LNCaP clone FGC (cell line): Measurements from ENCODE around the gene PANK1.
"Not testable (repeated sequence)": the region's sequence is repeated elsewhere in the genome, so short reads cannot be mapped to it uniquely, and the experiment has no call there.

Experiments used
- DNase-seq: peaks from one replicate; pipeline ENCODE4 v3.0.0-alpha.2; 2011; ENCODE audit warnings: low read depth
- H3K4me3 ChIP-seq: 2 replicates; pipeline ENCODE4 v1.5.1; 2011; ENCODE audit warnings: mild to moderate bottlenecking, low read depth, low read length, control low read depth
- CTCF ChIP-seq: IDR thresholded peaks from 2 replicates; pipeline ENCODE4 v1.5.1; 2012; ENCODE audit warnings: mild to moderate bottlenecking; ENCODE audit not compliant: control insufficient read depth, insufficient read depth; ENCODE audit errors: extremely low read depth

PANK1 gene

GRCh38 chr10:89547853-89548513 is 97.1 kb downstream of the PANK1 start:
- DNase-seq, result no peak
- TF ChIP-seq CTCF, result no peak
- H3K4me3 ChIP-seq, result no peak overlapping the region

- not testable (repeated sequence) for DNase-seq, H3K4me3 ChIP-seq
Measured at GRCh38 chr10:89546651-89547050, 98.4 kb downstream of the PANK1 start.

- no peak overlapping the region for H3K4me3 ChIP-seq
- TF ChIP-seq CTCF, result no peak
- no peak for DNase-seq
Measured at GRCh38 chr10:89543841-89544240, 101.2 kb downstream of the PANK1 start.

- TF ChIP-seq CTCF, result no peak
- no peak overlapping the region for H3K4me3 ChIP-seq
- no peak for DNase-seq
Measured at GRCh38 chr10:89540420-89540949, 104.6 kb downstream of the PANK1 start.

GRCh38 chr10:89537364-89537763 is 107.7 kb downstream of the PANK1 start:
- no peak for DNase-seq
- no peak overlapping the region for H3K4me3 ChIP-seq
- no peak for TF ChIP-seq CTCF

GRCh38 chr10:89536013-89536354 is 109.1 kb downstream of the PANK1 start:
- no peak for TF ChIP-seq CTCF
- DNase-seq, result no peak
- no peak overlapping the region for H3K4me3 ChIP-seq

GRCh38 chr10:89535171-89536012 is 109.7 kb downstream of the PANK1 start, which contains the start of gene SLC16A12:
Gene SLC16A12, minus strand, starts transcription at chr10:89535594. Its CDS starts 73,016 bp downstream, at chr10:89462578.
- no peak for TF ChIP-seq CTCF
- no peak within 1 kb of the TSS for H3K4me3 ChIP-seq
- DNase-seq, result no peak
